GM21825 (cell line): ENCODE measurements around the gene LYSMD2.
A peak's percentile ranks its signal among the peaks of the same experiment; 100 is the strongest.

ENCODE experiments used
- ATAC-seq: cut with Tn5 transposase; IDR thresholded peaks from one replicate; pipeline ENCODE4 v1.9.1; 2021; ENCODE audit warnings: mild to moderate bottlenecking, moderate library complexity; ENCODE audit not compliant: unreplicated experiment

The LYSMD2 gene

GRCh38 chr15:51752888-51753287 is 15.4 kb upstream of the LYSMD2 start:
- ATAC-seq, result no peak

- peak; percentile 33 for ATAC-seq
Measured at GRCh38 chr15:51751697-51752683, 14.5 kb upstream of the LYSMD2 start.

GRCh38 chr15:51750792-51751696 is 13.6 kb upstream of the LYSMD2 start, which contains the start of gene TMOD2:
Gene TMOD2, plus strand, starts transcription at chr15:51751597. Its CDS starts 14,845 bp downstream, at chr15:51766442.
- ATAC-seq, result peak; percentile 70

- ATAC-seq, result no peak
Measured at GRCh38 chr15:51750186-51750585, 12.7 kb upstream of the LYSMD2 start.

GRCh38 chr15:51749307-51749706 is 11.9 kb upstream of the LYSMD2 start:
- ATAC-seq, result no peak

- ATAC-seq, result no peak
Measured at GRCh38 chr15:51739061-51739712, 1.7 kb upstream of the LYSMD2 start.

- no peak for ATAC-seq
Measured at GRCh38 chr15:51738553-51738952, 1.1 kb upstream of the LYSMD2 start.

- peak; percentile 24 for ATAC-seq
Measured at GRCh38 chr15:51736751-51737521, 519 bp downstream of the LYSMD2 start.

- ATAC-seq, result peak; percentile 19
Measured at GRCh38 chr15:51736069-51736468, 1.4 kb downstream of the LYSMD2 start.

- no peak for ATAC-seq
Measured at GRCh38 chr15:51735228-51736010, 2.0 kb downstream of the LYSMD2 start.

GRCh38 chr15:51732646-51733045 is 4.8 kb downstream of the LYSMD2 start:
- ATAC-seq, result no peak

- peak; percentile 49 for ATAC-seq
Measured at GRCh38 chr15:51731549-51732267, 5.7 kb downstream of the LYSMD2 start.

- no peak for ATAC-seq
Measured at GRCh38 chr15:51727141-51727897, 10.1 kb downstream of the LYSMD2 start.

- peak; percentile 85 for ATAC-seq
Measured at GRCh38 chr15:51726302-51727073, 11.0 kb downstream of the LYSMD2 start.

GRCh38 chr15:51724673-51725072 is 12.8 kb downstream of the LYSMD2 start:
- ATAC-seq, result no peak

GRCh38 chr15:51724199-51724598 is 13.3 kb downstream of the LYSMD2 start:
- no peak for ATAC-seq
